IMR-90 (cell line): ENCODE measurements around the gene HMOX1. TPM values are rescaled to one million over a fixed set of nuclear protein-coding genes. Genes with fewer than 3 reads are reported as not detected.

ENCODE experiments used
- ATAC-seq: fragments of 200-7000 bp; cut with Tn5 transposase; 2 replicates; pipeline ENCODE4 v1.9.1; 2020; ENCODE audit warnings: low read depth, mild to moderate bottlenecking, moderate library complexity
- BruUV-seq: library from RNA; stranded (reverse); fragments of 400-500 nt; replicated peaks from 2 replicates; lab custom pipeline; 2021; lab: Mats Ljungman, UMichigan
- CTCF ChIA-PET: fragments of 300-600 bp; formaldehyde crosslinking; extraction: SDS; loops from one replicate; lab custom pipeline; 2021; ENCODE audit warnings: antibody characterized with exemption; lab: Yijun Ruan, JAX
- POLR2A ChIA-PET: fragments of 300-600 bp; sonication (Branson Sonifier 250); formaldehyde crosslinking; loops from one replicate; lab custom pipeline; 2022; ENCODE audit warnings: antibody characterized with exemption; ENCODE audit not compliant: unreplicated experiment; lab: Charles Lee
- DNase-seq: peaks from one replicate; pipeline ENCODE4 v3.0.0; 2013
- H2AFZ ChIP-seq: replicated peaks from 2 replicates; pipeline ENCODE3; 2013; ENCODE audit warnings: low read length, mild to moderate bottlenecking; ENCODE audit not compliant: poor library complexity
- H2AK5ac ChIP-seq: 2 replicates; pipeline ENCODE4 v1.6.1; 2013; ENCODE audit warnings: low read depth, low read length, inconsistent platforms
- H2AK9ac ChIP-seq: replicated peaks from 2 replicates; pipeline ENCODE3; 2013; ENCODE audit warnings: mild to moderate bottlenecking, low read depth, low read length, moderate library complexity; ENCODE audit not compliant: poor library complexity
- H2BK120ac ChIP-seq: 2 replicates; pipeline ENCODE4 v1.6.1; 2013; ENCODE audit warnings: low read depth, low read length, inconsistent platforms
- H2BK15ac ChIP-seq: 3 replicates; pipeline ENCODE4 v1.6.1; 2013; ENCODE audit warnings: low read depth, low read length, inconsistent platforms
- H2BK20ac ChIP-seq: 2 replicates; pipeline ENCODE4 v1.6.1; 2013; ENCODE audit warnings: low read depth, mild to moderate bottlenecking, inconsistent platforms, low read length, moderate library complexity
- H2BK5ac ChIP-seq: 2 replicates; pipeline ENCODE4 v1.6.1; 2013; ENCODE audit warnings: mild to moderate bottlenecking, low read depth, low read length, inconsistent platforms; ENCODE audit not compliant: poor library complexity, severe bottlenecking
- H3K14ac ChIP-seq: replicated peaks from 2 replicates; pipeline ENCODE4 v1.6.1; 2013; ENCODE audit warnings: low read depth, low read length, inconsistent platforms
- H3K18ac ChIP-seq: 2 replicates; pipeline ENCODE4 v1.6.1; 2013; ENCODE audit warnings: low read depth, low read length, control low read depth
- H3K23ac ChIP-seq: 2 replicates; pipeline ENCODE4 v1.6.1; 2013; ENCODE audit warnings: low read depth, low read length, inconsistent platforms
- H3K27ac ChIP-seq: 2 replicates; pipeline ENCODE4 v1.5.1; 2013; ENCODE audit warnings: mild to moderate bottlenecking, control low read depth, low read length; ENCODE audit not compliant: insufficient read depth
- H3K27me3 ChIP-seq: 2 replicates; pipeline ENCODE4 v1.6.1; 2013; ENCODE audit warnings: low read length; ENCODE audit not compliant: control insufficient read depth, insufficient read depth
- H3K36me3 ChIP-seq: 2 replicates; pipeline ENCODE4 v1.6.1; 2013; ENCODE audit warnings: low read length, mixed read lengths; ENCODE audit not compliant: control insufficient read depth, insufficient read depth
- H3K4ac ChIP-seq: 2 replicates; pipeline ENCODE4 v1.6.1; 2013; ENCODE audit warnings: low read depth, low read length, inconsistent platforms
- H3K4me1 ChIP-seq: 2 replicates; pipeline ENCODE4 v1.6.1; 2013; ENCODE audit warnings: low read length, mixed read lengths; ENCODE audit not compliant: control insufficient read depth, insufficient read depth
- H3K4me2 ChIP-seq: 2 replicates; pipeline ENCODE4 v1.6.1; 2013; ENCODE audit warnings: low read depth, mild to moderate bottlenecking, control low read depth, low read length, moderate library complexity
- H3K4me3 ChIP-seq: 2 replicates; pipeline ENCODE4 v1.5.1; 2013; ENCODE audit warnings: low read depth, mild to moderate bottlenecking, control low read depth, low read length, moderate library complexity; ENCODE audit not compliant: insufficient read depth
- H3K56ac ChIP-seq: 2 replicates; pipeline ENCODE4 v1.6.1; 2013; ENCODE audit warnings: low read length, inconsistent platforms; ENCODE audit not compliant: insufficient read depth; ENCODE audit errors: extremely low read depth
- H3K79me1 ChIP-seq, 2 experiments: 2 replicates each; pipeline ENCODE4 v1.6.1; 2013; ENCODE audit warnings: low read length in 2 of 2, inconsistent platforms in 1 of 2, low read depth in 1 of 2
- H3K9ac ChIP-seq: 2 replicates; pipeline ENCODE4 v1.6.1; 2013; ENCODE audit warnings: low read depth, low read length, control low read depth
- H3K9me1 ChIP-seq: 2 replicates; pipeline ENCODE4 v1.6.1; 2013; ENCODE audit warnings: low read length, inconsistent platforms; ENCODE audit not compliant: insufficient read depth
- H3K9me3 ChIP-seq: 2 replicates; pipeline ENCODE4 v1.6.1; 2013; ENCODE audit warnings: low read length; ENCODE audit not compliant: control insufficient read depth, insufficient read depth
- H4K20me1 ChIP-seq: 2 replicates; pipeline ENCODE4 v1.6.1; 2013; ENCODE audit warnings: low read length, inconsistent platforms; ENCODE audit not compliant: insufficient read depth
- H4K5ac ChIP-seq: 2 replicates; pipeline ENCODE4 v1.6.1; 2013; ENCODE audit warnings: mild to moderate bottlenecking, low read depth, low read length, control low read depth
- H4K8ac ChIP-seq, 2 experiments: 2 replicates each; pipeline ENCODE4 v1.6.1; 2013; ENCODE audit warnings: low read depth in 2 of 2, low read length in 2 of 2, control low read depth in 1 of 2, inconsistent platforms in 1 of 2
- H4K91ac ChIP-seq: 2 replicates; pipeline ENCODE4 v1.6.1; 2013; ENCODE audit warnings: low read depth, low read length, inconsistent platforms; ENCODE audit not compliant: insufficient read depth
- CHD1 ChIP-seq: IDR thresholded peaks from 2 replicates; pipeline ENCODE4 v1.6.1; 2012; ENCODE audit warnings: low read depth, low read length, improper control_type of control experiment
- MAFK ChIP-seq: IDR thresholded peaks from 2 replicates; pipeline ENCODE4 v1.6.1; 2012; ENCODE audit warnings: low read depth, low read length, improper control_type of control experiment
- MXI1 ChIP-seq: IDR thresholded peaks from 2 replicates; pipeline ENCODE4 v1.6.1; 2012; ENCODE audit warnings: low read depth, mild to moderate bottlenecking, low read length, moderate library complexity, borderline replicate concordance
- POLR2A ChIP-seq: IDR thresholded peaks from 2 replicates; pipeline ENCODE4 v1.6.1; 2012; ENCODE audit warnings: mild to moderate bottlenecking, low read depth, low read length
- RAD21 ChIP-seq: IDR thresholded peaks from 2 replicates; pipeline ENCODE4 v1.6.1; 2012; ENCODE audit warnings: low read length, improper control_type of control experiment
- RFX5 ChIP-seq: IDR thresholded peaks from 2 replicates; pipeline ENCODE4 v1.8.0; 2012; ENCODE audit warnings: low read depth, mild to moderate bottlenecking, low read length, moderate library complexity
- SMC3 ChIP-seq: fragments of 150-350 bp; IDR thresholded peaks from 2 replicates; pipeline ENCODE4 v1.6.1; 2016; ENCODE audit warnings: low read depth, mild to moderate bottlenecking, antibody characterized with exemption, low read length, moderate library complexity
- WGBS, 2 experiments: methylation state at CpG; one replicate each; pipeline versions ENCODE4 v1.1.5 to v1.1.7; 2013; ENCODE audit warnings: missing lambda C conversion rate in 2 of 2; ENCODE audit not compliant: insufficient read length in 1 of 2; ENCODE audit errors: extremely low coverage in 2 of 2; 5-methylcytosine and 5-hydroxymethylcytosine counted together
- dilution Hi-C: fragments of 300-500 bp; cut with HindIII; formaldehyde crosslinking; loops from one replicate; pipeline ENCODE4 v1.14.3; 2018; ENCODE audit warnings: low sequenced_read_pairs; ENCODE audit not compliant: unreplicated experiment
- in situ Hi-C: fragments of 300-500 bp; cut with MboI; formaldehyde crosslinking; loops from 3 replicates; pipeline ENCODE4 v1.14.3; 2019; ENCODE audit warnings: low sequenced_read_pairs, inconsistent platforms, mixed read lengths
- intact Hi-C: fragments of 100-400 bp; cut with micrococcal nuclease; formaldehyde crosslinking; loops from 2 replicates; pipeline ENCODE4 v1.10.0; 2022
- polyA plus RNA-seq, 3 experiments: library from polyadenylated mRNA; depleted of rRNA; stranded (reverse); fragments of >200 nt; gene quantifications; 2 replicates each; pipeline ENCODE4 v1.2.3, GENCODE V29; 2012; ENCODE audit warnings: low replicate concordance in 1 of 3
- total RNA-seq: library from RNA; depleted of rRNA; stranded (reverse); fragments of >200 nt; gene quantifications from 2 replicates; pipeline ENCODE4 v1.2.3, GENCODE V29; 2012
- TF ChIP-seq, protein P1 (sequence below): conservative IDR thresholded peaks from 2 replicates; pipeline ENCODE4 v1.5.1; 2012; ENCODE audit warnings: mild to moderate bottlenecking, low read depth, low read length, improper control_type of control experiment

The HMOX1 gene
- total and polyA plus RNA-seq, 2 of the 4 experiments (the other 2 are of a cell fraction): 23.1 to 50.5 TPM

DNA sequence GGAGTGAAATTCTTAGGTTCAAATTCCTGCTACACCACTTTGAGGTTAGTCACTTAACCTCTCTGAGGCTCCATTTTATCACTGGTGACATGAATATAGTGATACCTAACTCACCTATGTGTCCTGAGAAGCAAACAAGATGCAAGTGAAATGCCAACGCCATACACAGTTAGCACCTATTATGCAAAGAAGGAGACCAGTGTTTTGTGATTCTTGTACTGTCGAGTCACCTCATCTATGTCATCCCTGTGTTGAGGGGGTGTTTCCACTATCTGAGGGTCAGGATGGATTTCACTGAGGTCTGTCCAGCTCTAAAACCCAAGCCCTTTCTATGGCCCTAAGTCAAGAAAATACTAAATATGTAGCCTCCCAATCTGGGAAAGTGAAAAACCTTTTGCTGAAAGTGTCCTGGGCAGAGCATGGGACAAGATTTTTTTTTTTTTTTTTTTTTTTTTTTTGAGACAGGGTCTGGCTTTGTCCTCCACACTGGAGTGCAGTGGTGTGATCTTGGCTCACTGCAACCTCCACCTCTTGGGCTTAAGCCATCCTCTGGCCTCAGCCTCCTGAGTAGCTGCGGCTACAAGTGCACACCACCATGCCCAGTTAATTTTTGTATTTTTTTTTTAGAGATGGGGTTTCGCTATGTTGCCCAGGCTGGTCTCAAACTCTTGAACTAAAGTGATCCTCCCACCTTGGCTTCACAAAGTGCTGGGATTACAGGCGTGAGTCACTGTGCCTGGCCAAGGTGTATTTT, 14.1 kb downstream of the HMOX1 start:
- Histone ChIP-seq H3K36me3 (peaks cover 31% of the 10 kb centered on the region), H2BK5ac (no peak overlapping the region), H3K56ac (no peak overlapping the region), H3K23ac (no peak overlapping the region), H4K5ac (no peak overlapping the region), H3K79me1 (peaks cover 0 to 10% of the 10 kb centered on the region in 2 experiments; a peak in 1 of 4 replicates), H4K8ac (no peak overlapping the region; a peak in 1 of 4 replicates), H3K18ac (no peak overlapping the region), H3K9ac (no peak overlapping the region), H2AFZ (no peak overlapping the region), H2BK15ac (no peak overlapping the region), H3K27me3 (no peaks in the 10 kb centered on the region), H3K27ac (no peak overlapping the region), H4K91ac (no peak overlapping the region), H3K4me1 (no peaks in the 10 kb centered on the region), H3K14ac (no peak overlapping the region), H3K9me3 (no peaks in the 10 kb centered on the region), H2BK120ac (no peak overlapping the region), H3K4me2 (no peak overlapping the region), H3K4ac (no peak overlapping the region), H3K4me3 (no peak overlapping the region), H3K9me1 (no peaks in the 10 kb centered on the region), H4K20me1 (no peaks in the 10 kb centered on the region), H2BK20ac (no peak overlapping the region), H2AK9ac (no peak overlapping the region), H2AK5ac (no peak overlapping the region)
- ChIA-PET CTCF (no interaction called here), POLR2A (no interaction called here)
- dilution Hi-C loops: no loop called here
- intact Hi-C loops: no loop called here
- no peak for DNase-seq
- TF ChIP-seq POLR2A (no peak), RAD21 (no peak), MXI1 (no peak), RFX5 (no peak), MAFK (no peak), SMC3 (no peak), CHD1 (no peak)
- TF ChIP-seq, protein P1, sequence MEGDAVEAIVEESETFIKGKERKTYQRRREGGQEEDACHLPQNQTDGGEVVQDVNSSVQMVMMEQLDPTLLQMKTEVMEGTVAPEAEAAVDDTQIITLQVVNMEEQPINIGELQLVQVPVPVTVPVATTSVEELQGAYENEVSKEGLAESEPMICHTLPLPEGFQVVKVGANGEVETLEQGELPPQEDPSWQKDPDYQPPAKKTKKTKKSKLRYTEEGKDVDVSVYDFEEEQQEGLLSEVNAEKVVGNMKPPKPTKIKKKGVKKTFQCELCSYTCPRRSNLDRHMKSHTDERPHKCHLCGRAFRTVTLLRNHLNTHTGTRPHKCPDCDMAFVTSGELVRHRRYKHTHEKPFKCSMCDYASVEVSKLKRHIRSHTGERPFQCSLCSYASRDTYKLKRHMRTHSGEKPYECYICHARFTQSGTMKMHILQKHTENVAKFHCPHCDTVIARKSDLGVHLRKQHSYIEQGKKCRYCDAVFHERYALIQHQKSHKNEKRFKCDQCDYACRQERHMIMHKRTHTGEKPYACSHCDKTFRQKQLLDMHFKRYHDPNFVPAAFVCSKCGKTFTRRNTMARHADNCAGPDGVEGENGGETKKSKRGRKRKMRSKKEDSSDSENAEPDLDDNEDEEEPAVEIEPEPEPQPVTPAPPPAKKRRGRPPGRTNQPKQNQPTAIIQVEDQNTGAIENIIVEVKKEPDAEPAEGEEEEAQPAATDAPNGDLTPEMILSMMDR: no peak
- in situ Hi-C loops: no loop called here
- BruUV-seq: no TSS peak
- no CpG with 5 or more reads among the region's 5 CpGs for WGBS, 2 experiments
- ATAC-seq: no peak
